ENCODE measurements around the gene METTL27. TPM values are rescaled to one million over a fixed set of nuclear protein-coding genes. Genes with fewer than 3 reads are reported as not detected.
"Not testable (repeated sequence)": the region's sequence is repeated elsewhere in the genome, so short reads cannot be mapped to it uniquely, and the experiment has no call there.

The METTL27 gene
- total and polyA plus RNA-seq, 10 donors, result 0.59 to 8.5 (median 2.9) TPM

DNA sequence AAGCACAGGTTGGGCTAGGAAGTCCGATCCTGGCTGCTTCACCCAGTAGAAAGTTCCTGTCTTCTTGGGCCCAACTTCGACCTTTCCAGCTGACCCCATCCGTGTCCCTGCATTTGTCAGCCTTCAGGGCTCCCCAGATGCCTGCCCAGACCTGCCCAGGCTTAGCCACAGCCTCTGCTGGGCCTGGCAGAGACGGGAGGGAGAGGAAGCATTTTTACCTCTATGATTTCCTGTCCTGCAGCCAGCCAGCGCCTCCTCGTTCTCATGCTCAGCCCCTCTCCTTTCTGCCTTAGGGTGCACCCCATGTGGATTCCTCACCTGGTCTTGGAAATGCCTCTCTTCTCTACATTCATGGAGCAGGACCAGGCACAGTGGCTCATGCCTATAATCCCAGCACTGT lies 3.7 kb downstream of the METTL27 start:
- Histone ChIP-seq H3K4me1 (peaks cover 0 to 23% (median 17%) of the 10 kb centered on the region in 6 donors), H3K27ac (no peak overlapping the region), H3K9me3 (no peaks in the 10 kb centered on the region), H3K36me3 (no peaks in the 10 kb centered on the region), H3K27me3 (replicated peaks in 1 of 7) (no peaks in the 10 kb centered on the region), H3K4me3 (no peak overlapping the region)
- TF ChIP-seq POLR2A (IDR thresholded peaks at IDR 0.05) (no peak), POLR2AphosphoS5 (IDR thresholded peaks at IDR 0.05) (no peak)
- TF ChIP-seq, protein P1, sequence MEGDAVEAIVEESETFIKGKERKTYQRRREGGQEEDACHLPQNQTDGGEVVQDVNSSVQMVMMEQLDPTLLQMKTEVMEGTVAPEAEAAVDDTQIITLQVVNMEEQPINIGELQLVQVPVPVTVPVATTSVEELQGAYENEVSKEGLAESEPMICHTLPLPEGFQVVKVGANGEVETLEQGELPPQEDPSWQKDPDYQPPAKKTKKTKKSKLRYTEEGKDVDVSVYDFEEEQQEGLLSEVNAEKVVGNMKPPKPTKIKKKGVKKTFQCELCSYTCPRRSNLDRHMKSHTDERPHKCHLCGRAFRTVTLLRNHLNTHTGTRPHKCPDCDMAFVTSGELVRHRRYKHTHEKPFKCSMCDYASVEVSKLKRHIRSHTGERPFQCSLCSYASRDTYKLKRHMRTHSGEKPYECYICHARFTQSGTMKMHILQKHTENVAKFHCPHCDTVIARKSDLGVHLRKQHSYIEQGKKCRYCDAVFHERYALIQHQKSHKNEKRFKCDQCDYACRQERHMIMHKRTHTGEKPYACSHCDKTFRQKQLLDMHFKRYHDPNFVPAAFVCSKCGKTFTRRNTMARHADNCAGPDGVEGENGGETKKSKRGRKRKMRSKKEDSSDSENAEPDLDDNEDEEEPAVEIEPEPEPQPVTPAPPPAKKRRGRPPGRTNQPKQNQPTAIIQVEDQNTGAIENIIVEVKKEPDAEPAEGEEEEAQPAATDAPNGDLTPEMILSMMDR (IDR thresholded peaks at IDR 0.05 in 8 of 11, conservative IDR thresholded peaks at IDR 0.05 in 3 of 11), result no peak
- no peak for DNase-seq
- intact Hi-C loops (cut with DNase I; ENCODE audit: low total_unique reads), result no loop called here
- WGBS, 5 donors, result 27 to 40% (median 35%) methylated on average over 6 of the region's 6 CpGs

DNA sequence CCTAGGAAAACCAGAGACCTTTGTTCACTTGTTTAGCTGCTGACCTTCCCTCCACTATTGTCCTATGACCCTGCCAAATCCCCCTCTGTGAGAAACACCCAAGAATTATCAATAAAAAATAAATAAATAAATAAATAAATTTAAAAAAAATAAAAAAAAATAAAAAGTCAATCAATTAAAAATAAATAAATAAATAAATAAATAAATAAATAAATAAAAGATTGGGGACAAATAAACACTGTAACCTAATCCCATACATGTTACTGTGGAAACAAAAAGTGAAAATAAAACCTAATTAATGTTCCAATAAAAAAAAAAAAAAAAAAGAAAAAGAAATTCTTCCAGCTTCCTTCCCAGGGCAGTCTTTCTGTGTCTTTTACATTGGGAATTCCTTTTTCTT lies 5.1 kb downstream of the METTL27 start:
- H3K4me1 ChIP-seq, result peaks cover 0 to 24% (median 13%) of the 10 kb centered on the region in 6 donors
- H3K27me3 ChIP-seq (replicated peaks in 1 of 7); H3K36me3 ChIP-seq; H3K27ac ChIP-seq; H3K4me3 ChIP-seq; DNase-seq; H3K9me3 ChIP-seq; intact Hi-C loops (cut with DNase I; ENCODE audit: low total_unique reads): not testable (repeated sequence)

DNA sequence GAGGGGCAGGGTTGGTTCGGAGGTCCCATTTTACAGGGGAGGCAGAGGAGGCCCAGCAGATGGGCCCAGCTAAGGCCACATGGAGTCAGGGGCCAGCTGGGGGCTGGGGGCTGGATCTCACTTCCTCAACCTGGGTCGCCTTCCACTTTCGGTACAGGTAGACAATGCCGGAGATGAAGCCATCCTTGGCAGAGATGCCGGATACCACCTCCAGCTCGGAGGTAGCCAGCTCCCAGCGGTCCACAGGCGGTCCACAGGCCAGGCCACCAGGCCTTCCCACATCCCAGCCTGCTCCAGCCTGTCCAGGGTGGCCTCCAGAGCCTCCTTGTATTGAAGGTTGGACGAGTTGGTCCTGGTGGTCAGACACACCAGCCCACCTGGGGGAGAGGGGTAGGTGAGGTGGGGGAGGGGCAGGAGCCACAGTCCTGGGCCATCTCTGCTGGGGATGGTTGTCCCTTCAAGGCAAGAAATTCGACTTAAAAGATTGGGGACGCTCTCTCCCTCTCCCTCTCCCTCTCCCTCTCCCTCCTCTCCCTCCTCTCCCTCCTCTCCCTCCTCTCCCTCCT lies 7.6 kb downstream of the METTL27 start:
- no peaks in the 10 kb centered on the region for H3K27me3 ChIP-seq (replicated peaks in 1 of 7)
- no peak overlapping the region for H3K4me3 ChIP-seq
- H3K9me3 ChIP-seq, result no peaks in the 10 kb centered on the region
- H3K27ac ChIP-seq, result no peak overlapping the region
- TF ChIP-seq, protein P1 (IDR thresholded peaks at IDR 0.05 in 8 of 11, conservative IDR thresholded peaks at IDR 0.05 in 3 of 11), result no peak
- TF ChIP-seq POLR2A (IDR thresholded peaks at IDR 0.05), result no peak
- TF ChIP-seq POLR2AphosphoS5 (IDR thresholded peaks at IDR 0.05), result no peak
- no peak for DNase-seq
- no peaks in the 10 kb centered on the region for H3K36me3 ChIP-seq
- intact Hi-C loops (cut with DNase I; ENCODE audit: low total_unique reads), result no loop called here
- H3K4me1 ChIP-seq, result peaks cover 0 to 32% (median 14%) of the 10 kb centered on the region in 6 donors
- 83 to 93% (median 88%) methylated on average over 10 to 11 of the region's 11 CpGs for WGBS, 5 donors

DNA sequence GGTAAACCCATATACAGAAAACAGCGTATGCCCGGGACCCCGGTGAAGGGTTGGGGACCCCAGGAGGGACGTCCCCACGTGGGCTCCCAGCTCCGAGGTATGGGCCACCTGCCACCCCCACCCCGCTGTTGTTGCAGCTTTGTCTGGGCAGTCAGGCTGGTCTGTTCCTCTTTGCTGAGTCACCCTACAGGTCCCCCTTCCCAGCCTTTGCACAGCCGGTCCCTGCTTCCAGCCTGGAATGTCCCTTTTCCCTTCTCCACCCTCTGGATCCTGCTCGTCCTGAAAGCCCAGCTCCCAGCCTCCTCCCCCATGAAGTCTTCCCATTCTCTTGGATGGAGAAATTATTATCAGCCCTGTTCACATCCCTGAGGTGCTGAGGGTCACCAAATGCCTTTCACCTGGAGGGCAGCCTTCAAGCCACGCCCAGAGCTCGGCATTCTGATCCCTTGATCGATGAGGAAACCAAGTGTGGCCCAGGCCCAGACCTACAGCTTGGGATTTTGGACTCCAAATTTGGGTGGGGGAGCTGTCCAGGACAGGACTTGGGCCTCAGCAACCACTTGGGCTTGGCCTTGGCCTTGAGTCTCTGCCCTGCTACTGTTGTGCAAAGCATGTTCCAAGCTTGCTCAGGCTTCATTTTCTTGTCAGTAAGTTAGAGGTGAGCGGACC lies 8.9 kb downstream of the METTL27 start:
- TF ChIP-seq, protein P1 (IDR thresholded peaks at IDR 0.05 in 8 of 11, conservative IDR thresholded peaks at IDR 0.05 in 3 of 11), result no peak
- TF ChIP-seq POLR2AphosphoS5 (IDR thresholded peaks at IDR 0.05), result no peak
- no peak for TF ChIP-seq POLR2A (IDR thresholded peaks at IDR 0.05)
- Histone ChIP-seq H3K27me3 (replicated peaks in 1 of 7) (no peaks in the 10 kb centered on the region), H3K4me1 (peaks cover 2 to 45% (median 19%) of the 10 kb centered on the region in 6 donors), H3K36me3 (no peaks in the 10 kb centered on the region), H3K9me3 (no peaks in the 10 kb centered on the region), H3K27ac (no peak overlapping the region), H3K4me3 (no peak overlapping the region)
- intact Hi-C loops (cut with DNase I; ENCODE audit: low total_unique reads), result no loop called here
- DNase-seq, result no peak
- WGBS, 5 donors, result 65 to 84% (median 73%) methylated on average over 13 of the region's 13 CpGs

Measured in spleen (tissue), 11 donors.